GM18951 (cell line): ENCODE data around the gene NELL2.

Experiments
- POLR2A ChIP-seq: IDR thresholded peaks from 4 replicates; pipeline ENCODE4 v1.6.1; 2011; ENCODE audit warnings: mild to moderate bottlenecking; ENCODE audit not compliant: insufficient read length, insufficient read depth; ENCODE audit errors: extremely low read depth
- in situ Hi-C: fragments of 300-500 bp; cut with MboI; formaldehyde crosslinking; loops from one replicate; pipeline ENCODE4 v1.12.0; 2022; ENCODE audit warnings: low sequenced_read_pairs, mixed read lengths, inconsistent platforms; ENCODE audit not compliant: unreplicated experiment

The NELL2 gene

GRCh38 chr12:44531320-44531971 lies 344.7 kb downstream of the NELL2 start:
- TF ChIP-seq POLR2A, result no peak
- in situ Hi-C loops, result no loop called here

GRCh38 chr12:44526655-44527182 lies 349.4 kb downstream of the NELL2 start:
- in situ Hi-C loops, result no loop called here

GRCh38 chr12:44525806-44526654 lies 350.1 kb downstream of the NELL2 start:
- in situ Hi-C loops, result no loop called here
- TF ChIP-seq POLR2A, result no peak

More at GRCh38 chr12:44526655-44527182, 349.4 kb downstream of the NELL2 start:
- TF ChIP-seq POLR2A, result no peak

- in situ Hi-C loops, result no loop called here
- no peak for TF ChIP-seq POLR2A
Observed at GRCh38 chr12:44523828-44524227, 352.3 kb downstream of the NELL2 start.

GRCh38 chr12:44521702-44522101 lies 354.4 kb downstream of the NELL2 start:
- no peak for TF ChIP-seq POLR2A
- in situ Hi-C loops, result no loop called here

- in situ Hi-C loops, result no loop called here
- TF ChIP-seq POLR2A, result no peak
Observed at GRCh38 chr12:44519931-44520330, 356.2 kb downstream of the NELL2 start.

- no peak for TF ChIP-seq POLR2A
- in situ Hi-C loops, result no loop called here
Observed at GRCh38 chr12:44511289-44511688, 364.8 kb downstream of the NELL2 start.

GRCh38 chr12:44510510-44510909 lies 365.6 kb downstream of the NELL2 start:
- in situ Hi-C loops, result no loop called here
- no peak for TF ChIP-seq POLR2A

- in situ Hi-C loops, result no loop called here
- TF ChIP-seq POLR2A, result no peak
Observed at GRCh38 chr12:44510076-44510475, 366.0 kb downstream of the NELL2 start.

GRCh38 chr12:44509471-44509870 lies 366.6 kb downstream of the NELL2 start:
- TF ChIP-seq POLR2A, result no peak
- in situ Hi-C loops, result no loop called here

- in situ Hi-C loops, result no loop called here
- TF ChIP-seq POLR2A, result no peak
Observed at GRCh38 chr12:44507461-44507860, 368.7 kb downstream of the NELL2 start.

- in situ Hi-C loops, result no loop called here
- no peak for TF ChIP-seq POLR2A
Observed at GRCh38 chr12:44504799-44505198, 371.3 kb downstream of the NELL2 start.

GRCh38 chr12:44503329-44503728 lies 372.8 kb downstream of the NELL2 start:
- no peak for TF ChIP-seq POLR2A
- in situ Hi-C loops, result no loop called here

- TF ChIP-seq POLR2A, result no peak
Observed at GRCh38 chr12:44502681-44503080, 373.4 kb downstream of the NELL2 start.

More at GRCh38 chr12:44502681-44503080, 373.4 kb downstream of the NELL2 start:
- in situ Hi-C loops, result no loop called here
